ENCODE data around the gene GAS6.

GAS6 gene

DNA sequence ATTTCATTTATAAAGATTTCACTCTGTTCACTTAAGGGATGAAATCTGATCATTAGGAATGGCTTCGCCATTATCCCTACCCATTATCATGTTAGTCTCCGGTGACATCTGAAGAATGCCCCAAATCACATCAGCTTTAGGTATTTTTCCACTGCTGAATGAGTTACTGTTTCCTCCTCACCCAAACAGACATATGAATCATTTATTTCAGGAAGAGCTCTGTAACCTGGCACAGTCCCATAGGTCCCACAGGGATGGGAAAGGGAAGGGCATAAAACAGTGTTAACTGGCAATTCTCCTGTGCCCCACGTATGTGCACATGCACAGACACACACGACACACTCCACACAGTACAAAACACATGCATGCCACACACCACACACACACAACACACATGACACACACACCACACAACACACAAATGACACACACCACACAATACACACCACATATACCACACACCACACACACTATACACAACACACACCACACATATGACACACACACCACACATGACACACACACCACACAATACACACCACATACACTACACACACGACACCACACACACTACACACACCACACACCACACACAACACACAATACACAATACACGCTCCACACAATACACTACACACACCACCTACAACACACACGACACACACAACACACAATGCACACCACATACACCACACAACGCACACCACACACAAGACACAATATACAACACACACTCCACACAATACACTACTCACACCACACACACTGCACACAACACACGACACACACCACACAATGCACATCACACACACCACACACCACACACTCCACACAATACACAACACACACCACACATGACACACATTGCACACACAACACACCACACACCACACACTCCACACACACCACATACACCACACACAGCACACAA lies 89.4 kb downstream of the GAS6 start:
- no peak for DNase-seq (ENCODE audit: low spot score)
- TF ChIP-seq, protein P1, sequence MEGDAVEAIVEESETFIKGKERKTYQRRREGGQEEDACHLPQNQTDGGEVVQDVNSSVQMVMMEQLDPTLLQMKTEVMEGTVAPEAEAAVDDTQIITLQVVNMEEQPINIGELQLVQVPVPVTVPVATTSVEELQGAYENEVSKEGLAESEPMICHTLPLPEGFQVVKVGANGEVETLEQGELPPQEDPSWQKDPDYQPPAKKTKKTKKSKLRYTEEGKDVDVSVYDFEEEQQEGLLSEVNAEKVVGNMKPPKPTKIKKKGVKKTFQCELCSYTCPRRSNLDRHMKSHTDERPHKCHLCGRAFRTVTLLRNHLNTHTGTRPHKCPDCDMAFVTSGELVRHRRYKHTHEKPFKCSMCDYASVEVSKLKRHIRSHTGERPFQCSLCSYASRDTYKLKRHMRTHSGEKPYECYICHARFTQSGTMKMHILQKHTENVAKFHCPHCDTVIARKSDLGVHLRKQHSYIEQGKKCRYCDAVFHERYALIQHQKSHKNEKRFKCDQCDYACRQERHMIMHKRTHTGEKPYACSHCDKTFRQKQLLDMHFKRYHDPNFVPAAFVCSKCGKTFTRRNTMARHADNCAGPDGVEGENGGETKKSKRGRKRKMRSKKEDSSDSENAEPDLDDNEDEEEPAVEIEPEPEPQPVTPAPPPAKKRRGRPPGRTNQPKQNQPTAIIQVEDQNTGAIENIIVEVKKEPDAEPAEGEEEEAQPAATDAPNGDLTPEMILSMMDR (IDR thresholded peaks at IDR 0.05; ENCODE audit: extremely low read depth, insufficient read depth, missing control alignments) = no peak
- in situ Hi-C loops (cut with MboI; ENCODE audit: low pct_unique_long_range_greater_than_20kb, low sequenced_read_pairs, unreplicated experiment) = no loop called here

DNA sequence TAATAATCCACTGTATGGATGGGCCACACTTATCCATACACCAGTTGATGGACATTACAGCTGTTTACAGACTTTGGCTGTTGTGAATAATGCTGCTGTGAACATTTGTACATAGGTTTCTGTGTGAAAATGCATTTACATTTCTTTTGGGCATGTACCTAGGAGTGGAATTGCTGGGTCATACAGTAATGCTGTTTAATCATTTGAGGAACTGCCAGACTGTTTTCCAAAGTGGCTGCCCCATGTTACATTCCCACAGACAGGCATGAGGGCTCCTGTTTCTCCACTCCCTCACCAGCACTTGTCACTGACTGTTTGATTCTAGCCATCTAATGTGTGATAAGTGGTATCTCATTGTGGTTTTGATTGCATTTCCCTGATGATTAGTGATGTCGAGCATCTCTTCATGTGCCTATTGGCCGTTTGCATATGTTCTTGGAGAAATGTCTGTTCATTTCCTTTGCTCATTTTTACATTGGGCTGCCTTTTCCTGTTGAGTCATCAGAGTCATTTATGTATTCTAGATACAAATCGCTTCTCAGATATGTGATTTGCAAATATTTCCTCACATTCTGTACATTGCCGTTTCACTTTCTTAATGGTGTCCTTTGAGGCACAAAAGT lies 92.1 kb downstream of the GAS6 start:
- in situ Hi-C loops (cut with MboI; ENCODE audit: low pct_unique_long_range_greater_than_20kb, low sequenced_read_pairs, unreplicated experiment) = no loop called here
- DNase-seq (ENCODE audit: low spot score) = no peak
- TF ChIP-seq, protein P1 (IDR thresholded peaks at IDR 0.05; ENCODE audit: extremely low read depth, insufficient read depth, missing control alignments) = no peak

DNA sequence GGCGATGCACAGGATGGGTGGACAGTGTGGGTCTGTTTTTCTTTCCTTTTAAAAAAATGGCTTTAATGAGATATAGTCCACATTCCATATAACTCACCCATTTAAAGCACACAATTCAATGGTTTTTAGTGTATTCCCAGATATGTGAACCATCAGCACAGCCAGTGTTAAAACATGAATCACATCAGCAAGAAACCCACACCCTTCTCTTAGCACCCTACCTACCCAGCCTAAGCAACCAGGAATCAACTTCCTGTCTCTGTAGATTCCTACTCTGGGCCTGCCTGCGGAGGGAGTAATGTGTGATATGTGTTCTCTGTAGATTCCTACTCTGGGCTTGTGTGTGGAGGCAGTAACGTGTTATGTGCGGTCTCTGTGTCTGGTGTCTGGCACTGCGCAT lies 92.9 kb downstream of the GAS6 start:
- DNase-seq (ENCODE audit: low spot score) = no peak
- in situ Hi-C loops (cut with MboI; ENCODE audit: low pct_unique_long_range_greater_than_20kb, low sequenced_read_pairs, unreplicated experiment) = no loop called here
- TF ChIP-seq, protein P1 (IDR thresholded peaks at IDR 0.05; ENCODE audit: extremely low read depth, insufficient read depth, missing control alignments) = no peak

Measured in GM13977 (cell line).